ENCODE results near the gene CDA.
A peak's percentile ranks its signal among the peaks of the same experiment; 100 is the strongest.

- TF ChIP-seq, protein P1, sequence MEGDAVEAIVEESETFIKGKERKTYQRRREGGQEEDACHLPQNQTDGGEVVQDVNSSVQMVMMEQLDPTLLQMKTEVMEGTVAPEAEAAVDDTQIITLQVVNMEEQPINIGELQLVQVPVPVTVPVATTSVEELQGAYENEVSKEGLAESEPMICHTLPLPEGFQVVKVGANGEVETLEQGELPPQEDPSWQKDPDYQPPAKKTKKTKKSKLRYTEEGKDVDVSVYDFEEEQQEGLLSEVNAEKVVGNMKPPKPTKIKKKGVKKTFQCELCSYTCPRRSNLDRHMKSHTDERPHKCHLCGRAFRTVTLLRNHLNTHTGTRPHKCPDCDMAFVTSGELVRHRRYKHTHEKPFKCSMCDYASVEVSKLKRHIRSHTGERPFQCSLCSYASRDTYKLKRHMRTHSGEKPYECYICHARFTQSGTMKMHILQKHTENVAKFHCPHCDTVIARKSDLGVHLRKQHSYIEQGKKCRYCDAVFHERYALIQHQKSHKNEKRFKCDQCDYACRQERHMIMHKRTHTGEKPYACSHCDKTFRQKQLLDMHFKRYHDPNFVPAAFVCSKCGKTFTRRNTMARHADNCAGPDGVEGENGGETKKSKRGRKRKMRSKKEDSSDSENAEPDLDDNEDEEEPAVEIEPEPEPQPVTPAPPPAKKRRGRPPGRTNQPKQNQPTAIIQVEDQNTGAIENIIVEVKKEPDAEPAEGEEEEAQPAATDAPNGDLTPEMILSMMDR (conservative IDR thresholded peaks at IDR 0.05; ENCODE audit: low read depth in 2 of 2), result peak; percentile 87 to 92
- no peak for TF ChIP-seq ZNF114 (CRISPR knock-in tag; IDR thresholded peaks at IDR 0.05)
- no peak for TF ChIP-seq EZH2phosphoT487 (IDR thresholded peaks at IDR 0.05; ENCODE audit: unreplicated experiment)
- no peak for TF ChIP-seq REST (IDR thresholded peaks at IDR 0.05; ENCODE audit: unreplicated experiment)
- no peak for TF ChIP-seq POLR2AphosphoS5 (IDR thresholded peaks at IDR 0.05; ENCODE audit: low read depth)
- no peak for TF ChIP-seq EZH2 (IDR thresholded peaks at IDR 0.05; ENCODE audit: low read depth, unreplicated experiment)
- TF ChIP-seq ETS1 (IDR thresholded peaks at IDR 0.05), result no peak
- TF ChIP-seq STAT1 (IDR thresholded peaks at IDR 0.05; ENCODE audit: unreplicated experiment), result no peak
Measured at GRCh38 chr1:20640183-20640597, 51.3 kb downstream of the CDA start.

Measured in GM23338 (cell line).